Measurements from ENCODE around the gene SFXN5.

SFXN5 gene

GRCh38 chr2:72938455-72938854 lies 133.1 kb downstream of the SFXN5 start:
- DNase-seq, result no peak

- peak; percentile 31 for DNase-seq
Measured at GRCh38 chr2:72937356-72937669, 134.2 kb downstream of the SFXN5 start.

GRCh38 chr2:72936660-72937355 lies 134.7 kb downstream of the SFXN5 start:
- DNase-seq, result no peak

GRCh38 chr2:72935611-72935957 lies 135.9 kb downstream of the SFXN5 start:
- no peak for DNase-seq

- no peak for DNase-seq
Measured at GRCh38 chr2:72934683-72935610, 136.6 kb downstream of the SFXN5 start.

- DNase-seq, result no peak
Measured at GRCh38 chr2:72933646-72934151, 137.8 kb downstream of the SFXN5 start.

GRCh38 chr2:72933207-72933606 lies 138.3 kb downstream of the SFXN5 start:
- no peak for DNase-seq

- no peak for DNase-seq
Measured at GRCh38 chr2:72932805-72933204, 138.7 kb downstream of the SFXN5 start.

- DNase-seq, result peak; percentile 23
Measured at GRCh38 chr2:72932045-72932740, 139.3 kb downstream of the SFXN5 start.

GRCh38 chr2:72931280-72931910 lies 140.1 kb downstream of the SFXN5 start:
- no peak for DNase-seq

GRCh38 chr2:72929010-72929409 lies 142.5 kb downstream of the SFXN5 start:
- DNase-seq, result no peak

- no peak for DNase-seq
Measured at GRCh38 chr2:72927619-72928550, 143.6 kb downstream of the SFXN5 start.

GRCh38 chr2:72926811-72927465 lies 144.6 kb downstream of the SFXN5 start:
- no peak for DNase-seq

- no peak for DNase-seq
Measured at GRCh38 chr2:72926368-72926767, 145.1 kb downstream of the SFXN5 start.

GRCh38 chr2:72925328-72925943 lies 146.1 kb downstream of the SFXN5 start:
- no peak for DNase-seq

- DNase-seq, result no peak
Measured at GRCh38 chr2:72924353-72925240, 146.9 kb downstream of the SFXN5 start.

GRCh38 chr2:72923833-72924352 lies 147.6 kb downstream of the SFXN5 start:
- no peak for DNase-seq

GRCh38 chr2:72921853-72922252 lies 149.7 kb downstream of the SFXN5 start:
- DNase-seq, result no peak
